Central memory CD8-positive, alpha-beta T cell (primary cell): ENCODE data around the gene VAV2.

Experiments
- ATAC-seq: fragments of 150-1000 bp; cut with Tn5 transposase; replicated peaks from 2 replicates; pipeline ENCODE4 v1.10.0; 2022; ENCODE audit warnings: mild to moderate bottlenecking, moderate FRiP score, moderate number of reproducible peaks; ENCODE audit not compliant: poor library complexity, severe bottlenecking; ENCODE audit errors: extremely low read depth
- DNase-seq, 2 donors: peaks; one replicate each; pipeline ENCODE4 v3.0.0; 2021; ENCODE audit warnings: low spot score in 2 of 2
- H3K27ac Mint-ChIP-seq: one replicate; pipeline ENCODE4 v1.8.0; 2022; ENCODE audit warnings: low read depth, mild to moderate bottlenecking, moderate library complexity, mixed read lengths
- H3K27me3 Mint-ChIP-seq: one replicate; pipeline ENCODE4 v1.8.0; 2022; ENCODE audit warnings: mixed read lengths
- H3K36me3 Mint-ChIP-seq: one replicate; pipeline ENCODE4 v1.8.0; 2022; ENCODE audit warnings: mild to moderate bottlenecking, moderate library complexity, mixed read lengths; ENCODE audit not compliant: insufficient read depth
- H3K4me1 Mint-ChIP-seq: one replicate; pipeline ENCODE4 v1.8.0; 2022; ENCODE audit warnings: mixed read lengths
- H3K4me3 Mint-ChIP-seq: one replicate; pipeline ENCODE4 v1.8.0; 2022; ENCODE audit warnings: mild to moderate bottlenecking, moderate library complexity, mixed read lengths
- H3K9me3 Mint-ChIP-seq: one replicate; pipeline ENCODE4 v1.8.0; 2022; ENCODE audit warnings: mixed read lengths

The VAV2 gene

GRCh38 chr9:133809335-133809734 is 182.8 kb downstream of the VAV2 start:
- Mint-ChIP-seq H3K4me3 (no peak overlapping the region), H3K36me3 (no peaks in the 10 kb centered on the region), H3K4me1 (no peaks in the 10 kb centered on the region), H3K27ac (no peak overlapping the region), H3K27me3 (no peaks in the 10 kb centered on the region), H3K9me3 (no peaks in the 10 kb centered on the region)
- ATAC-seq (no peak), DNase-seq (no peak)

GRCh38 chr9:133807818-133808217 is 184.3 kb downstream of the VAV2 start:
- H3K27ac Mint-ChIP-seq, result no peak overlapping the region

GRCh38 chr9:133807037-133807436 is 185.1 kb downstream of the VAV2 start:
- Mint-ChIP-seq H3K36me3 (no peaks in the 10 kb centered on the region), H3K4me1 (no peaks in the 10 kb centered on the region), H3K4me3 (no peak overlapping the region), H3K27ac (no peak overlapping the region), H3K9me3 (no peaks in the 10 kb centered on the region), H3K27me3 (no peaks in the 10 kb centered on the region)
- ATAC-seq (no peak), DNase-seq (no peak)

More at GRCh38 chr9:133807818-133808217, 184.3 kb downstream of the VAV2 start:
- ATAC-seq, result no peak
- Mint-ChIP-seq H3K36me3 (no peaks in the 10 kb centered on the region), H3K4me3 (no peak overlapping the region), H3K27me3 (no peaks in the 10 kb centered on the region), H3K4me1 (no peaks in the 10 kb centered on the region), H3K9me3 (no peaks in the 10 kb centered on the region)
- no peak for DNase-seq

GRCh38 chr9:133806623-133807010 is 185.5 kb downstream of the VAV2 start:
- Mint-ChIP-seq H3K9me3 (no peaks in the 10 kb centered on the region), H3K36me3 (no peaks in the 10 kb centered on the region), H3K4me3 (no peak overlapping the region), H3K27me3 (no peaks in the 10 kb centered on the region), H3K27ac (no peak overlapping the region), H3K4me1 (no peaks in the 10 kb centered on the region)
- no peak for ATAC-seq
- DNase-seq, result no peak

- H3K36me3 Mint-ChIP-seq, result no peaks in the 10 kb centered on the region
- no peak overlapping the region for H3K4me3 Mint-ChIP-seq
- no peak overlapping the region for H3K27ac Mint-ChIP-seq
These were observed 186.1 kb downstream of the VAV2 start for GRCh38 chr9:133805876-133806622.

GRCh38 chr9:133804199-133804598 is 187.9 kb downstream of the VAV2 start:
- ATAC-seq (no peak), DNase-seq (no peak)
- H3K36me3 Mint-ChIP-seq, result no peaks in the 10 kb centered on the region
- no peak overlapping the region for H3K4me3 Mint-ChIP-seq
- no peak overlapping the region for H3K27ac Mint-ChIP-seq
- no peaks in the 10 kb centered on the region for H3K27me3 Mint-ChIP-seq
- no peaks in the 10 kb centered on the region for H3K9me3 Mint-ChIP-seq
- no peaks in the 10 kb centered on the region for H3K4me1 Mint-ChIP-seq

More at GRCh38 chr9:133805876-133806622, 186.1 kb downstream of the VAV2 start:
- Mint-ChIP-seq H3K9me3 (no peaks in the 10 kb centered on the region), H3K27me3 (no peaks in the 10 kb centered on the region), H3K4me1 (no peaks in the 10 kb centered on the region)
- ATAC-seq (no peak), DNase-seq (no peak)

- Mint-ChIP-seq H3K4me1 (no peaks in the 10 kb centered on the region), H3K27me3 (no peaks in the 10 kb centered on the region), H3K36me3 (no peaks in the 10 kb centered on the region), H3K9me3 (no peaks in the 10 kb centered on the region), H3K27ac (no peak overlapping the region), H3K4me3 (no peak overlapping the region)
- DNase-seq (no peak), ATAC-seq (no peak)
These were observed 188.4 kb downstream of the VAV2 start for GRCh38 chr9:133803745-133804144.

GRCh38 chr9:133803028-133803585 is 189.0 kb downstream of the VAV2 start:
- DNase-seq (no peak), ATAC-seq (no peak)
- Mint-ChIP-seq H3K9me3 (no peaks in the 10 kb centered on the region), H3K27me3 (no peaks in the 10 kb centered on the region), H3K36me3 (no peaks in the 10 kb centered on the region), H3K4me1 (no peaks in the 10 kb centered on the region), H3K27ac (no peak overlapping the region), H3K4me3 (no peak overlapping the region)

GRCh38 chr9:133801739-133802138 is 190.4 kb downstream of the VAV2 start:
- Mint-ChIP-seq H3K36me3 (no peaks in the 10 kb centered on the region), H3K9me3 (no peaks in the 10 kb centered on the region), H3K27me3 (no peaks in the 10 kb centered on the region), H3K4me1 (no peaks in the 10 kb centered on the region), H3K4me3 (no peak overlapping the region), H3K27ac (no peak overlapping the region)
- no peak for ATAC-seq
- no peak for DNase-seq

GRCh38 chr9:133800266-133800665 is 191.9 kb downstream of the VAV2 start:
- no peaks in the 10 kb centered on the region for H3K9me3 Mint-ChIP-seq

GRCh38 chr9:133799716-133800115 is 192.4 kb downstream of the VAV2 start:
- Mint-ChIP-seq H3K4me1 (no peaks in the 10 kb centered on the region), H3K27me3 (no peaks in the 10 kb centered on the region), H3K9me3 (no peaks in the 10 kb centered on the region), H3K36me3 (no peaks in the 10 kb centered on the region), H3K27ac (no peak overlapping the region), H3K4me3 (no peak overlapping the region)
- DNase-seq (no peak), ATAC-seq (no peak)

More at GRCh38 chr9:133800266-133800665, 191.9 kb downstream of the VAV2 start:
- H3K27ac Mint-ChIP-seq, result no peak overlapping the region
- DNase-seq (no peak), ATAC-seq (no peak)
- H3K4me3 Mint-ChIP-seq, result no peak overlapping the region
- H3K27me3 Mint-ChIP-seq, result no peaks in the 10 kb centered on the region
- no peaks in the 10 kb centered on the region for H3K36me3 Mint-ChIP-seq
- no peaks in the 10 kb centered on the region for H3K4me1 Mint-ChIP-seq

- H3K4me3 Mint-ChIP-seq, result no peak overlapping the region
- no peak for ATAC-seq
- no peaks in the 10 kb centered on the region for H3K4me1 Mint-ChIP-seq
- no peak overlapping the region for H3K27ac Mint-ChIP-seq
- H3K36me3 Mint-ChIP-seq, result no peaks in the 10 kb centered on the region
- DNase-seq, result no peak
- H3K27me3 Mint-ChIP-seq, result no peaks in the 10 kb centered on the region
- no peaks in the 10 kb centered on the region for H3K9me3 Mint-ChIP-seq
These were observed 193.0 kb downstream of the VAV2 start for GRCh38 chr9:133799106-133799505.

GRCh38 chr9:133798160-133798559 is 194.0 kb downstream of the VAV2 start:
- DNase-seq (no peak), ATAC-seq (no peak)
- H3K4me3 Mint-ChIP-seq, result no peak overlapping the region
- no peaks in the 10 kb centered on the region for H3K9me3 Mint-ChIP-seq
- H3K36me3 Mint-ChIP-seq, result no peaks in the 10 kb centered on the region
- H3K27me3 Mint-ChIP-seq, result no peaks in the 10 kb centered on the region
- no peaks in the 10 kb centered on the region for H3K4me1 Mint-ChIP-seq
- no peak overlapping the region for H3K27ac Mint-ChIP-seq
